ENCODE measurements around the gene KCNG2.

The KCNG2 gene

GRCh38 chr18:79889569-79889968 is 91.8 kb downstream of the KCNG2 start:
- no peak for DNase-seq

DNA sequence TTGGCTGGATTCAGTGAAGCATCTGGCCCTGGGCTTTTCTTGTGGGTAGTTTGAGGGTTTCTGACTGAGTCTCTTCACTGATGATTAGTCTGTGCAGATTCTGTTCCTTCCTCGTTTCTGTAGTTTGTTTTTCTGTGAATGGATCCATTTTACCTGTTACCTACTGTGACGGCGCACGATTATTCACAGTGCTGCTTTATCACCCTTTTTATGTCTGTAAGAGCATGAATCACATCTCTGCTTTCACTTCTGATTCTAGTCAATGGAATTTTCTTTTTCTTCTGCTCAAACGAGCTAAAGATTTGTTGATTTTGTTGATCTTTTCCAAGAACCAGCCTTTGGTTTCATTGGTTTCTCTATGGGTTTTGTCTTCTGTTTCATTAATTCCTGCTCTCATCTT is 92.9 kb downstream of the KCNG2 start:
- DNase-seq: no peak

DNA sequence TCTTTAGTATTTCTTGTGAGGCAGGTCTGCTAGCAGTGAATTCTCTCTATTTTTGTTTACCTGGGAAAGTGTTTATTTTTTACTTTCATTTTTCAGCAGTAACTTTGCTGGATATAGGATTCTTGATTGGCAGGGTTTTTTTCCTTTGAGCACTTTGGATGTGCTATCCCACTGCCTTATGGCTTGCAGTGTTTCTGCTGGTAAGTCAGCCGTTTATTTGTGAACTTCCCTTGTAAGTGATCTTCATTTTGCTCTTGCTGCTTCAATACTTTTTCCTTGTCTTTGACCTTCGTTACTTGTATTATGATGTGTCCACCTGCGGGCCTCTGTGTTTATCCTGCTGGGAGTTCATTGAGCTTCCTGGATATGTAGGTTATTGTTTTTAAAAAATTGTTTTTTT is 99.0 kb downstream of the KCNG2 start:
- peak; percentile 17 for DNase-seq

GRCh38 chr18:79897940-79898625 is 100.3 kb downstream of the KCNG2 start:
- no peak for DNase-seq

- no peak for DNase-seq
These were observed 101.3 kb downstream of the KCNG2 start for GRCh38 chr18:79898952-79899608.

GRCh38 chr18:79899609-79900445 is 102.1 kb downstream of the KCNG2 start:
- DNase-seq: no peak

- DNase-seq: no peak
These were observed 103.2 kb downstream of the KCNG2 start for GRCh38 chr18:79900610-79901570.

- no peak for DNase-seq
These were observed 103.9 kb downstream of the KCNG2 start for GRCh38 chr18:79901665-79902064.

DNA sequence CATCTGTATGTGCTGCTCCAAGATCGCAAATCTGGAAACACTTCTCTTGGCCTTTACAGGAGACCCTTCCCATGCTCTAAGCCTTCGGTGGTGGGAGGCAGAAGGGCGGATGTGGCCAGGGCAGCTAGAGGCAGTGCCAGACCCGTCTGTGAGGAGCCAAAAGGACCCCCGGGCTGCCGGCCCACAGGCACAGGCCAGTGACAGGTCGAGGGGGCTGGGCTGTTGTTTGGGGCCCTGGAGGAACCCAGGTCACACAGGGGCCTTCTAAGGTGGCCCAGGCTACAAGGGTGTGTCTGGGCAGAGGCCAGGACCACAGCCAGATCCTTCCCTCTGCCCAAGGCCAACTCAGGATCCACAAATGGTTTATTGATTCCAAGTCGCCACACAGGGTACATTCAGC is 104.3 kb downstream of the KCNG2 start:
- no peak for DNase-seq

- DNase-seq: no peak
These were observed 104.9 kb downstream of the KCNG2 start for GRCh38 chr18:79902640-79903039.

- no peak for DNase-seq
These were observed 105.4 kb downstream of the KCNG2 start for GRCh38 chr18:79903071-79903635.

GRCh38 chr18:79903787-79904356 is 106.1 kb downstream of the KCNG2 start:
- no peak for DNase-seq

DNA sequence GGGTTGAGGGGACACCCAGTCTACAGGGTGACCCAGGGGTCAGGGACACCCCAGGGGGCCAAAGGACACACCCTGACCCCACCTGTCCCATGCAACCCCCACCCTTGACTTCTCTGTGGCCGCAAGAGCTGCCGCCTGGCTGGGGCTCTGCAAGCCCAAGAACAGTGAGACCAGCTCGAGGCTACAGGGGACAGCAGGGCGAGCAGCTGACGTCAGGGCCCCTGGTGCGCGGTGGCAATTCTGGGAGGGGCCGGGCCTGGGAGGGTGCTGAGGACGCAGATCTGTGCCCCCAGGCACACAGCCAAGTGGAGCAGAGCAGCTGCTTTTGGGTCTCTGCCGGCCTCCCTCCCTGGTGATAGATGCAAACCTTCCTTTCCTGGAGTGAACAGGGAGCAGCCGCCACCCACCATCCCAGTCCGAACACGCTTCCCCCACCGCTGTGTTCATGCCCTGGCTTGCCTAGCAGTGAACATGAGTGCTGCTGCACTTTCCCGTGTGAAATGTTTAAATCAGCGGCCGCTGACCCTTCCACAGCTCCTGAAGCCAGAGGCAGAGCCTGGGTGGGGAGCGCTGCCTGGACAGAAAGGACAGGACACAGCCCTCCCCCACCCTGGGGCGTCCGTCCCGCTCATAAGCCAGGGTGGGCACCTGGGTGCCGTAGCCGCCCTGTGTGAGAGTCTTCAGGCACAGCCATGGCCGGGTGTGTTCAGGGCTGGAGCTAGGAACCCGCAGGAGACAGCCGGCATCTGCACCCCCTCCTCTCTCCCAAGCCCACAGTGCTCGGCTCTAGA is 106.8 kb downstream of the KCNG2 start:
- DNase-seq: no peak

DNA sequence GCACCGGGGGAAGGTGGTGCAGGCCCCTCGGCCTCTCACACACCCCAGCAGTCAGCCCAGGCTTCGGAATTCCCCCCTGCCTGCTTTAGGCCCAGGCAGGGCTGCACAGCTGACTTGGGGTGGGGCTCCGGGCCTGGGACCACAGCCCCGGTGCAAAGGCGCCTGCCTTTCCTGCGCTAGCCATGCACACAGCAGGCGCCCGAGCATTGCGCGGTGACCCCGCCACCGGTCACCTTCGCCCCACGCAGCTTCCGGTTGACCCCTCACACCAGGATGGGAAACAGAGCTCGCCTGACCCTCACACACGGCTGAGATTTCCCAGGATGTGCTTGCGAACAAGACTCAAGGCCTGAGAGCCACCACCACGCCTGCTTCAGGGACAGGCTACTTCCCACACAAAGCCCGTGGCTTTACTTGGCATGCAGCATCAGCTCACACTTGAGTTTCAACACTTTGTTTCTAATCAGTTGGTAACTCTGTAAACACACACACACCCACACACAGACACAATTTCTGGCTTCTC is 107.7 kb downstream of the KCNG2 start:
- DNase-seq: no peak

- DNase-seq: no peak
These were observed 108.3 kb downstream of the KCNG2 start for GRCh38 chr18:79905993-79906392.

DNA sequence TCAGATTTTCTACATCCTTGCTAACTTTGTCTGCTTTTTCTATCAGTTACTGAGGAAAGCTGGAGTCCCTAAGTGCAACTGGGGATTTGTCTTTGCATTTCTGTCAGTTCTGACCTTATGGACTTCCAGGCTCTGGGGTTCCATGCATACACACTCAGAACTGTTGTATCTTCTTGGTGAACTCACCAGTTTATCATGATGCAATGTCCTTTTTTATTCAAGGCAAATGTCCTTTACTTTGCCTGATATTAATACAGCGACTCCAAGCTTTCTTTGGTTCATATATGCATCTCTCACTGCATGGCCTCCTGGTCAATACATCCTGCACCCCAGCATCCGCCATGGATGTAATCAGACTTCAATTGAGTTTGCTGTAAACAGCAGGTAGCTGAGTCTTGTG is 109.0 kb downstream of the KCNG2 start:
- DNase-seq: no peak

- DNase-seq: no peak
These were observed 113.0 kb downstream of the KCNG2 start for GRCh38 chr18:79910563-79911343.

DNA sequence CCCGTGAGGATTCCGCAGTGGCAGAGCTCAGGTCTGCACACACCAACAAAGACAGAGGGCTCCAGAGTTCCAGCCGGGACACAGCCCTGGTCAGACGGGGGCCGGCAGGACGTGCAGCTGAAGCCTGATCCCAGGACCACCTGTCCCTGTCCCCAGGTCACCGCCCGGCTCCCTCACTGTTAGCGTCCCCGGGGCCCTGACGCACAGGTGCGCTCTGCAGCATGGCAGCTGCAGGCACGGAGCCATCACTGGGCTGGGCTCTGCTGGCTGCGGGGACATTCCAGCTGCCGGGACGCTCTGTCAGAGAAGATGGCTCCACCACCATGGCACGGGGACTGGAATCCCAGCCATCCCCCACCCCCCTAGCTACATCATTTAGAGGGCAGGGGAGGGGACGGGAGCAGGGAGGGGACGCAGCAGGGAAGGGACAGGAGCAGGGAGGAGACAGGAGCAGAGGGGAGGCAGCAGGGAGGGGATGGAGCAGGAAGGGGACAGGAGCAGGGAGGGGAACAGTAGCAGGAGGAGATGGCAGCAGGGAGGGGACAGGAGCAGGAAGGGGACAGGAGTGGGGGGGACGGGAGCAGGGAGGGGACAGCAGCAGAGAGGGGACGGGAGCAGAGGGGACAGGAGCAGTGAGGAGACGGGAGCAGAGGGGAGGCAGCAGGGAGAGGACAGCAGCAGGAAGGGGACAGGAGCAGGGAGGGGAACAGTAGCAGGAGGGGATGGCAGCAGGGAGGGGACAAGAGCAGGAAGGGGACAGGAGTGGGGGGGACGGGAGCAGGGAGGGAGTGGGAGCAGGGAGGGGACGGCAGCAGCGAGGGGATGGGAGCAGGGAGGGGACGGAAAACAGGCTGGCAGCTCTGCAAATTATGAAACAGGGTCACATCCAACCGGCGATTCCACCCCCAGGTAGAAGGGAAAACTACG is 113.9 kb downstream of the KCNG2 start:
- DNase-seq: no peak
